ENCODE measurements around the gene ABCA1. TPM values are rescaled to one million over a fixed set of nuclear protein-coding genes. Genes with fewer than 3 reads are reported as not detected.

Gene ABCA1
- total RNA-seq, 3 donors from 2014 or later (not counting 1 experiment from before 2014, with no cell fraction given), result 1.9 to 10.8 (median 4.8) TPM

DNA sequence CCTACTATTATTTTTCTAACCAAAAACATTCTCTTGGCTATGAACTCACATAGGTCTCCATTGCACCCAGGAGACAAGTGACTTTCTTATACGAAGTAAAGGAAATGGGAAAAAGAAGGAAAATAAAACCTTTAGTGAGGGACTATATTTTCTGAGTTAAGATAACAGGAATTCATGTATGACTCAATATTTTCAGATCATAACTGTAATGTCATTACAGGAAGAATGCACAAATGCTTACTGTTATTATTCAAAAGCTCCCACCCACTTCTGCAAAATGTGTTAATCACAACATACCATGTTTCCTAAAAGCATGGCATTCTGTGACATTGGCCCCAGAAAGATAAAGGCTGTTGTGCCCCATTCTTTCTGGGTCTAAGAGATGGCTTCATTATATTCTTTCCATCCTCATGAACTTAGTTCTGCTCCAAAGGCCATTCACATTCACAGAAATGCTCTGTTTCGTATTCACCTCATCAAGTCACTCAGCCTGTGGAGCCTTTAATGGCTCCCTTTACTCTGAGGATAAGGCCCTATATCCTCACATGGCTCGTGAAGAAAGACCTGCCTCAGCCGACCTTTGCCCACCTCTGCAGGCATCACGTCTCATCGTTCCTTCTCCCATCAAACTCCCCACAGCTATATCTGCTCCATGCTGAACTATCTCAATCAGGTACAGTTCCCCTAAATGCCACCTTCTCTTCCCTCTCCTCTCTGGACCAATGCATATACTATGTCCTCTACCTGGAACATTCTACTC lies 77.0 kb downstream of the ABCA1 start:
- Histone ChIP-seq H3K36me3 (ENCODE audit: control insufficient read depth, insufficient read depth, low read length) (no peaks in the 10 kb centered on the region), H3K9me3 (ENCODE audit: control insufficient read depth, insufficient read depth, low read length) (no peaks in the 10 kb centered on the region), H3K4me1 (ENCODE audit: control insufficient read depth, insufficient read depth, low read length) (no peaks in the 10 kb centered on the region), H3K4me3 (ENCODE audit: low read length) (no peak overlapping the region), H3K27me3 (ENCODE audit: control insufficient read depth, insufficient read depth, low read length) (no peaks in the 10 kb centered on the region), H3K27ac (ENCODE audit: low read length) (no peak overlapping the region)
- Mint-ChIP-seq H3K4me1 (no peaks in the 10 kb centered on the region), H3K27me3 (ENCODE audit: low read depth in 2 of 2) (peaks cover 3 to 9% of the 10 kb centered on the region in 2 donors), H3K27ac (no peak overlapping the region), H3K4me3 (no peak overlapping the region), H3K36me3 (no peaks in the 10 kb centered on the region), H3K9me3 (no peaks in the 10 kb centered on the region)
- intact Hi-C loops (cut with micrococcal nuclease), result no loop called here
- TF ChIP-seq, protein P1, sequence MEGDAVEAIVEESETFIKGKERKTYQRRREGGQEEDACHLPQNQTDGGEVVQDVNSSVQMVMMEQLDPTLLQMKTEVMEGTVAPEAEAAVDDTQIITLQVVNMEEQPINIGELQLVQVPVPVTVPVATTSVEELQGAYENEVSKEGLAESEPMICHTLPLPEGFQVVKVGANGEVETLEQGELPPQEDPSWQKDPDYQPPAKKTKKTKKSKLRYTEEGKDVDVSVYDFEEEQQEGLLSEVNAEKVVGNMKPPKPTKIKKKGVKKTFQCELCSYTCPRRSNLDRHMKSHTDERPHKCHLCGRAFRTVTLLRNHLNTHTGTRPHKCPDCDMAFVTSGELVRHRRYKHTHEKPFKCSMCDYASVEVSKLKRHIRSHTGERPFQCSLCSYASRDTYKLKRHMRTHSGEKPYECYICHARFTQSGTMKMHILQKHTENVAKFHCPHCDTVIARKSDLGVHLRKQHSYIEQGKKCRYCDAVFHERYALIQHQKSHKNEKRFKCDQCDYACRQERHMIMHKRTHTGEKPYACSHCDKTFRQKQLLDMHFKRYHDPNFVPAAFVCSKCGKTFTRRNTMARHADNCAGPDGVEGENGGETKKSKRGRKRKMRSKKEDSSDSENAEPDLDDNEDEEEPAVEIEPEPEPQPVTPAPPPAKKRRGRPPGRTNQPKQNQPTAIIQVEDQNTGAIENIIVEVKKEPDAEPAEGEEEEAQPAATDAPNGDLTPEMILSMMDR (IDR thresholded peaks at IDR 0.05), result no peak
- WGBS (ENCODE audit: insufficient coverage), result 81% methylated on average over 6 of the region's 6 CpGs
- DNase-seq (no peak), ATAC-seq (no peak)

DNA sequence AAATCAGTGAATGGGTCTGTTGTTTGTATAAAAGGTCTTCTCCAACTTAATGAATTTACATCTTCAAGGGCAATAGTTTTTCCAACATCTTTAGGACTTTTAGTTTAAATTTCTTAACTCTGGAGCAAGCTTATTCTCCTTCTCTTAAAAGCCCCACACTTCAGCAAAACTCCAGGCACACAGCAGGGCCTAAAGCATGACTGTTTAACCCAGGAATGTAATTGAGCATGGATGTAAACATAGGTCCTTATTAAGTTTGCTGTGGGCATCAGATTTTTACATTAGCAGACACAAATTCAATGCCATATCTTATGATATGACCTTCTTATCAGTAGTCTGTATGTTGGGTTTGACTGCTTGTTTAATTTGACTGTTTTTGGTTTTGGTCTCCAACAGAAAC lies 78.9 kb downstream of the ABCA1 start:
- intact Hi-C loops (cut with micrococcal nuclease), result no loop called here
- H3K9me3 Mint-ChIP-seq, result no peaks in the 10 kb centered on the region
- H3K27me3 Mint-ChIP-seq (ENCODE audit: low read depth in 2 of 2), result peaks cover 3 to 8% of the 10 kb centered on the region in 2 donors

DNA sequence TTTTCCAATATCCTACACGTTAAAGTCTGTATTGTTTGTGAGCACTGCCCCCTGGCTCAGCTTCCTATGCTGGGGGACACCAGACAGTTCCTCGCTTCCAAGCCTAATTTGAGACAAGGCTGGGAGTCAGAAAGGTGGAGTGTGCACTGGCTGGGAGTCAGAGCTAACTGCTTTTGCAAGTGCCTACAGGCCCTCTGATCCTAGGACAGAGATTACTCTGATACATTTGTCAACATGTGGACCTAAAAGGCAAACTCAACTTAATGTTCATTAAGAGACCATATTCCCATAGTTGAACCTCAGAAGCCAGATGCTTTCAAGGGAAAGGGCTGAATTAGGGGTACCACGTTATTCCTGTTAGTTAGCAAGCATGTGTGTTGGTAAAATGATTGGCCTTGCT lies 83.2 kb downstream of the ABCA1 start:
- no peak overlapping the region for H3K4me3 Mint-ChIP-seq
- H3K27ac Mint-ChIP-seq, result no peak overlapping the region

More for the DNA sequence above, 78.9 kb downstream of the ABCA1 start:
- no peak for ATAC-seq
- Histone ChIP-seq H3K9me3 (ENCODE audit: control insufficient read depth, insufficient read depth, low read length) (no peaks in the 10 kb centered on the region), H3K27me3 (ENCODE audit: control insufficient read depth, insufficient read depth, low read length) (no peaks in the 10 kb centered on the region), H3K4me1 (ENCODE audit: control insufficient read depth, insufficient read depth, low read length) (no peaks in the 10 kb centered on the region), H3K27ac (ENCODE audit: low read length) (no peak overlapping the region), H3K36me3 (ENCODE audit: control insufficient read depth, insufficient read depth, low read length) (no peaks in the 10 kb centered on the region), H3K4me3 (ENCODE audit: low read length) (no peak overlapping the region)
- DNase-seq, result no peak
- Mint-ChIP-seq H3K4me1 (no peaks in the 10 kb centered on the region), H3K4me3 (no peak overlapping the region), H3K27ac (no peak overlapping the region), H3K36me3 (no peaks in the 10 kb centered on the region)
- TF ChIP-seq, protein P1 (IDR thresholded peaks at IDR 0.05), result no peak

More for the DNA sequence above, 83.2 kb downstream of the ABCA1 start:
- no peaks in the 10 kb centered on the region for H3K36me3 ChIP-seq (ENCODE audit: control insufficient read depth, insufficient read depth, low read length)
- no peak overlapping the region for H3K27ac ChIP-seq (ENCODE audit: low read length)
- no peaks in the 10 kb centered on the region for H3K4me1 ChIP-seq (ENCODE audit: control insufficient read depth, insufficient read depth, low read length)
- TF ChIP-seq, protein P1 (IDR thresholded peaks at IDR 0.05), result no peak
- no peak overlapping the region for H3K4me3 ChIP-seq (ENCODE audit: low read length)
- intact Hi-C loops (cut with micrococcal nuclease), result no loop called here
- no peaks in the 10 kb centered on the region for H3K27me3 ChIP-seq (ENCODE audit: control insufficient read depth, insufficient read depth, low read length)
- H3K36me3 Mint-ChIP-seq, result no peaks in the 10 kb centered on the region
- ATAC-seq (no peak), DNase-seq (no peak)
- 85% methylated on average over 3 of the region's 3 CpGs for WGBS (ENCODE audit: insufficient coverage)
- H3K9me3 ChIP-seq (ENCODE audit: control insufficient read depth, insufficient read depth, low read length), result no peaks in the 10 kb centered on the region
- peaks cover 4 to 15% of the 10 kb centered on the region in 2 donors for H3K27me3 Mint-ChIP-seq (ENCODE audit: low read depth in 2 of 2)
- no peaks in the 10 kb centered on the region for H3K9me3 Mint-ChIP-seq
- H3K4me1 Mint-ChIP-seq, result no peaks in the 10 kb centered on the region

Measured in natural killer cell (primary cell).